WERI-Rb-1 (cell line): ENCODE results near the gene CRYGN.

ENCODE experiments used
- DNase-seq: peaks from one replicate; pipeline ENCODE4 v3.0.0-alpha.2; 2020
- H3K27ac ChIP-seq: fragments of 250-450 bp; sonication (Bioruptor Pico); 2 replicates; pipeline ENCODE4 v1.5.1; 2020; ENCODE audit warnings: mild to moderate bottlenecking, moderate library complexity
- H3K27me3 ChIP-seq: fragments of 250-450 bp; sonication (Bioruptor Pico); 2 replicates; pipeline ENCODE4 v1.5.1; 2021; ENCODE audit warnings: mild to moderate bottlenecking, low read depth, moderate library complexity; ENCODE audit not compliant: insufficient read depth, severe bottlenecking
- H3K36me3 ChIP-seq: fragments of 250-450 bp; sonication (Bioruptor Pico); 2 replicates; pipeline ENCODE4 v1.5.1; 2020; ENCODE audit warnings: mild to moderate bottlenecking, moderate library complexity
- H3K4me3 ChIP-seq: 2 replicates; pipeline ENCODE4 v1.5.1; 2011; ENCODE audit warnings: low read depth, mild to moderate bottlenecking, control low read depth, low read length
- H3K9me3 ChIP-seq: fragments of 250-450 bp; sonication (Bioruptor Pico); 2 replicates; pipeline ENCODE4 v1.5.1; 2021; ENCODE audit warnings: mild to moderate bottlenecking, moderate library complexity; ENCODE audit not compliant: severe bottlenecking
- TF ChIP-seq, protein P1 (sequence below): IDR thresholded peaks from 2 replicates; pipeline ENCODE4 v1.5.1; 2011; ENCODE audit warnings: low read depth, mild to moderate bottlenecking, control low read depth, inconsistent platforms, low read length

The CRYGN gene

DNA sequence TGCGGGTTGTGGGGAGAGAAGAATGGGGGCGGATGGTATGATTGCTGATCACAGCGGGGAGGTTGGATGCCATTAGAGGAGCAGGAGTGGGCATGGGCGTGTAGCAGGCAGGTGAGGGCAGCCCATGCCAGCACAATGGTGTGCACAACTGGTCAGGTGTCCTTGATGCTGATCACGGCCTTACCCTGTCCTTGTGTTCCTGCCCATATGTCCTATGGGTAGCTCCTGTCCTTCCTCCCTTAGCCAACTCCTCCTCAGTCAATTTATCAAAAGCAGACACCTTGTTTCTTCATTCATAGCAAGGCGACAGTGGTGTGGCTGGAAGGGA lies 60.8 kb downstream of the CRYGN start:
- no peaks in the 10 kb centered on the region for H3K36me3 ChIP-seq
- TF ChIP-seq, protein P1, sequence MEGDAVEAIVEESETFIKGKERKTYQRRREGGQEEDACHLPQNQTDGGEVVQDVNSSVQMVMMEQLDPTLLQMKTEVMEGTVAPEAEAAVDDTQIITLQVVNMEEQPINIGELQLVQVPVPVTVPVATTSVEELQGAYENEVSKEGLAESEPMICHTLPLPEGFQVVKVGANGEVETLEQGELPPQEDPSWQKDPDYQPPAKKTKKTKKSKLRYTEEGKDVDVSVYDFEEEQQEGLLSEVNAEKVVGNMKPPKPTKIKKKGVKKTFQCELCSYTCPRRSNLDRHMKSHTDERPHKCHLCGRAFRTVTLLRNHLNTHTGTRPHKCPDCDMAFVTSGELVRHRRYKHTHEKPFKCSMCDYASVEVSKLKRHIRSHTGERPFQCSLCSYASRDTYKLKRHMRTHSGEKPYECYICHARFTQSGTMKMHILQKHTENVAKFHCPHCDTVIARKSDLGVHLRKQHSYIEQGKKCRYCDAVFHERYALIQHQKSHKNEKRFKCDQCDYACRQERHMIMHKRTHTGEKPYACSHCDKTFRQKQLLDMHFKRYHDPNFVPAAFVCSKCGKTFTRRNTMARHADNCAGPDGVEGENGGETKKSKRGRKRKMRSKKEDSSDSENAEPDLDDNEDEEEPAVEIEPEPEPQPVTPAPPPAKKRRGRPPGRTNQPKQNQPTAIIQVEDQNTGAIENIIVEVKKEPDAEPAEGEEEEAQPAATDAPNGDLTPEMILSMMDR, result no peak
- no peaks in the 10 kb centered on the region for H3K9me3 ChIP-seq
- H3K4me3 ChIP-seq, result no peak overlapping the region
- DNase-seq, result no peak
- H3K27me3 ChIP-seq, result peaks cover 16% of the 10 kb centered on the region
- no peak overlapping the region for H3K27ac ChIP-seq
